Stomach smooth muscle (tissue), 2 donors: Measurements from ENCODE around the gene BMPER.

Experiments
- H3K27ac ChIP-seq: one replicate; pipeline ENCODE4 v1.7.0; 2013; ENCODE audit warnings: mild to moderate bottlenecking, low read length, inconsistent platforms
- H3K27me3 ChIP-seq, 2 donors: one replicate each; pipeline ENCODE4 v1.7.0; 2013; ENCODE audit warnings: low read length in 2 of 2; ENCODE audit not compliant: insufficient read depth in 2 of 2, control insufficient read depth in 1 of 2
- H3K36me3 ChIP-seq, 2 donors: one replicate each; pipeline ENCODE4 v1.7.0; 2013; ENCODE audit warnings: low read length in 2 of 2; ENCODE audit not compliant: control insufficient read depth in 2 of 2, insufficient read depth in 2 of 2
- H3K4me1 ChIP-seq: one replicate; pipeline ENCODE4 v1.7.0; 2013; ENCODE audit warnings: low read length; ENCODE audit not compliant: control insufficient read depth, insufficient read depth
- H3K4me3 ChIP-seq, 2 donors: one replicate each; pipeline ENCODE4 v1.7.0; 2013; ENCODE audit warnings: low read length in 2 of 2
- H3K9ac ChIP-seq, 2 donors: one replicate each; pipeline ENCODE4 v1.7.0; 2013; ENCODE audit warnings: low read length in 2 of 2, mild to moderate bottlenecking in 1 of 2
- H3K9me3 ChIP-seq, 2 donors: one replicate each; pipeline ENCODE4 v1.7.0; 2013; ENCODE audit warnings: low read length in 2 of 2; ENCODE audit not compliant: control insufficient read depth in 2 of 2
- donor health status: healthy.
- donor health status: Pancreatic carcinoma.

Gene BMPER

DNA sequence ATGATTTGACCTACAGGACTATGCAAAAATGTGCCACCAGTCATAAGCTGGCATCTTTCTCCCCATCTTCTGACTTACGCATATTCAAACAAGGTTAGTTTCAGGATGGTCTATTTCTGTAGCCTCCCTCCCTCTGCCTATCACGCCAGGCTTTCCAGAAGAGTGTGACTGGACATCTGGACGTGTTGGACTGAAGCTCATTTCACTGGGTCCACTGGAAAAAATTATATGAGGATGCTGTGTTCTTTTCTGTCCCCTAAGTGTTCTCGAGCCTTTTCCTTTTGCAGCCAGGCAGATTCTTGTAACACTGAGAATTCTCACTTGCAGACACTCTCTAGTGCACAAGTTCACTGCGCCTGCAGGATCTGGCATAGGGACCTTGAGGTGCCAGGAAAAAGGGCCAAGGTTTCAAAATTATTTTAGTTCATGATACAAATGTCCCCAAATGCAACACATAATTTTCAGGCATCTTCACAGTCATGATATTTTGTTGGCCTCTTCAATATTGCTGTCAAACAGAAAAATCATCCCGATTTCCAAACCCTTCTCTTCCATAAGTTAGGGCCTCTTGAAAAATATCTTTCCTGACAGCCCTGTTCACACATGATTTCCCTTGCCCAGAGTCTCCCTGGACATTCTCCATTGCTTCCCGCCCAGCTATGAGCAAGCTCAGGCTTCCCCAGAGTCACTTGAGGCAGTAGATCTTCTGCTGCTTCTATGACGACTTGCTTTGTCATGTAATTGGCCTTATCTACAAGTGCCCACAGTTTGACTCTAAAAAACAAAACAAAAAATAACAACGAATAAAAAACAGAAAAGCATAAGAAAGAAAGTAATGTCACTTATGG is 170.4 kb downstream of the BMPER start:
- peaks cover 12% of the 10 kb centered on the region for H3K4me1 ChIP-seq
- H3K27me3 ChIP-seq: no peaks in the 10 kb centered on the region
- H3K27ac ChIP-seq: no peak overlapping the region
- no peak overlapping the region for H3K9ac ChIP-seq
- H3K36me3 ChIP-seq: no peaks in the 10 kb centered on the region
- H3K9me3 ChIP-seq: no peaks in the 10 kb centered on the region
- no peak overlapping the region for H3K4me3 ChIP-seq

- Histone ChIP-seq H3K9ac (no peak overlapping the region), H3K4me3 (no peak overlapping the region), H3K27ac (no peak overlapping the region), H3K4me1 (peaks cover 6% of the 10 kb centered on the region), H3K36me3 (no peaks in the 10 kb centered on the region), H3K27me3 (no peaks in the 10 kb centered on the region), H3K9me3 (no peaks in the 10 kb centered on the region)
Measured at GRCh38 chr7:34077168-34077567, 171.8 kb downstream of the BMPER start.

- Histone ChIP-seq H3K4me3 (no peak overlapping the region), H3K36me3 (no peaks in the 10 kb centered on the region), H3K9ac (no peak overlapping the region), H3K27ac (no peak overlapping the region), H3K9me3 (no peaks in the 10 kb centered on the region), H3K4me1 (peaks cover 2% of the 10 kb centered on the region), H3K27me3 (no peaks in the 10 kb centered on the region)
Measured at GRCh38 chr7:34078864-34079263, 173.5 kb downstream of the BMPER start.

DNA sequence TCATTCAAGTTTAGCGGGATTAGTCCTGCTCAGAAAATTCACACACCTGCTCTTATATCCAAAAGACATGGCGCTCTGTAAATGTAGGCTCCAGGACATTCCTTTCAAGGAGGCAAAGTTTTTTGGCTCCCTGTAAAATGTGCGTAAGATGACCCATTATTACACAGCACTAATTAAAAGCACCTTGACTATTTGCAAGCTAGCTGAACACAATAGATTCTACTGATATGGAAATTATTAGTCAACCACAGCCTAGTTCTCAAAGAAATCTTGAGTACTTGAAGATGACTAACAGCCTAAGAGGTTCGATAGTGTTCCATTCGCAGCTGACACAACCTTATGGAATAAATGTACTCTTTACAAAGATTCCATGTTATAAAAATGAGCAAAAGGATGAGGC is 175.2 kb downstream of the BMPER start:
- Histone ChIP-seq H3K9me3 (no peaks in the 10 kb centered on the region), H3K27me3 (no peaks in the 10 kb centered on the region), H3K4me3 (no peak overlapping the region), H3K9ac (no peak overlapping the region), H3K36me3 (no peaks in the 10 kb centered on the region), H3K27ac (no peak overlapping the region), H3K4me1 (no peaks in the 10 kb centered on the region)

GRCh38 chr7:34081935-34082334 is 176.6 kb downstream of the BMPER start:
- Histone ChIP-seq H3K27ac (no peak overlapping the region), H3K4me3 (no peak overlapping the region), H3K36me3 (peaks cover 0 to 6% of the 10 kb centered on the region in 2 donors), H3K9me3 (no peaks in the 10 kb centered on the region), H3K4me1 (no peaks in the 10 kb centered on the region), H3K27me3 (no peaks in the 10 kb centered on the region), H3K9ac (no peak overlapping the region)

GRCh38 chr7:34083440-34083839 is 178.1 kb downstream of the BMPER start:
- Histone ChIP-seq H3K27me3 (no peaks in the 10 kb centered on the region), H3K4me3 (no peak overlapping the region), H3K36me3 (peaks cover 0 to 8% of the 10 kb centered on the region in 2 donors), H3K9ac (no peak overlapping the region), H3K4me1 (peaks cover 2% of the 10 kb centered on the region), H3K27ac (no peak overlapping the region), H3K9me3 (no peaks in the 10 kb centered on the region)

DNA sequence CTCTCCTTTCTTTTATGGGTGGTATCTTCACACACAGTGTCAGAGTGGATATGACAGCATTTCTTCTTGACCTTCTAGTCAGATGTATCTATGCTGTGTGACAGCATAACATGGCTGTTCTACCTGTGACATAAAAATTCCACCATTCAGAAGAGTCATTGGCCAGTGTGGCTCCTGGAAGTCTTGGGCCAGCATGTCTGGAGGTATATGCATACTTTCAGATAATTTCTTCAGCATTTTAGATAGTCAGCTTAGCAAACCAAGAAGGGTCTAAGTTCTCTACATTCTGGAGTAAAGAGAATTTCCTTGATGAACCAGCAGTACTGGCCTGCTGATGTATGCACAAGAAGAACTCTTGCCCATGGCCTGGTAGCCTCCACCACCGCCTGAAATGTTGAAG is 179.3 kb downstream of the BMPER start:
- no peaks in the 10 kb centered on the region for H3K9me3 ChIP-seq
- H3K27ac ChIP-seq: no peak overlapping the region
- H3K9ac ChIP-seq: no peak overlapping the region
- H3K4me1 ChIP-seq: peaks cover 2% of the 10 kb centered on the region
- H3K27me3 ChIP-seq: no peaks in the 10 kb centered on the region
- peaks cover 0 to 8% of the 10 kb centered on the region in 2 donors for H3K36me3 ChIP-seq
- H3K4me3 ChIP-seq: no peak overlapping the region

GRCh38 chr7:34086064-34086463 is 180.7 kb downstream of the BMPER start:
- H3K27ac ChIP-seq: no peak overlapping the region
- peaks cover 0 to 8% of the 10 kb centered on the region in 2 donors for H3K36me3 ChIP-seq
- H3K9ac ChIP-seq: no peak overlapping the region
- H3K4me3 ChIP-seq: no peak overlapping the region
- H3K4me1 ChIP-seq: peaks cover 2% of the 10 kb centered on the region
- no peaks in the 10 kb centered on the region for H3K27me3 ChIP-seq
- H3K9me3 ChIP-seq: no peaks in the 10 kb centered on the region

DNA sequence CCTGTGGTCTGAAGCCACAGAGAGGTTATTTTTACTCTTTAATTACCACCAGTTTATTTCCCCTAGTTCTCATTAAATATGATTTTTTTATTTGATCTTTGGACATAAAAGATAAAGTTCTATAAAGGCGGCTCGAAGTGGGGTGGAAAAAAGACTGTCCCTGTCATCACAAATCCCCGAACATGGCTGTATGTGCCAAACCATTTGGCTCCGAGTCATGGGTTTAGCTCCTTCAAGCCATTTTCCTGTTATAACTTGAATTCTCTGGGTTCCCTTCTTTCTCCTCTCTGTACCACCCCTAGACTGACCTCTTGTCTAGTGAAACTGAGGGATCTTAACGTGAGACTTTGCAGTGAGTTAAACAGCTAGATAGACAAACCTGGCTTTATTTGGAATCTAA is 181.6 kb downstream of the BMPER start:
- Histone ChIP-seq H3K27me3 (no peaks in the 10 kb centered on the region), H3K9ac (no peak overlapping the region), H3K36me3 (peaks cover 0 to 8% of the 10 kb centered on the region in 2 donors), H3K27ac (no peak overlapping the region), H3K4me3 (no peak overlapping the region), H3K4me1 (peaks cover 2% of the 10 kb centered on the region), H3K9me3 (no peaks in the 10 kb centered on the region)

DNA sequence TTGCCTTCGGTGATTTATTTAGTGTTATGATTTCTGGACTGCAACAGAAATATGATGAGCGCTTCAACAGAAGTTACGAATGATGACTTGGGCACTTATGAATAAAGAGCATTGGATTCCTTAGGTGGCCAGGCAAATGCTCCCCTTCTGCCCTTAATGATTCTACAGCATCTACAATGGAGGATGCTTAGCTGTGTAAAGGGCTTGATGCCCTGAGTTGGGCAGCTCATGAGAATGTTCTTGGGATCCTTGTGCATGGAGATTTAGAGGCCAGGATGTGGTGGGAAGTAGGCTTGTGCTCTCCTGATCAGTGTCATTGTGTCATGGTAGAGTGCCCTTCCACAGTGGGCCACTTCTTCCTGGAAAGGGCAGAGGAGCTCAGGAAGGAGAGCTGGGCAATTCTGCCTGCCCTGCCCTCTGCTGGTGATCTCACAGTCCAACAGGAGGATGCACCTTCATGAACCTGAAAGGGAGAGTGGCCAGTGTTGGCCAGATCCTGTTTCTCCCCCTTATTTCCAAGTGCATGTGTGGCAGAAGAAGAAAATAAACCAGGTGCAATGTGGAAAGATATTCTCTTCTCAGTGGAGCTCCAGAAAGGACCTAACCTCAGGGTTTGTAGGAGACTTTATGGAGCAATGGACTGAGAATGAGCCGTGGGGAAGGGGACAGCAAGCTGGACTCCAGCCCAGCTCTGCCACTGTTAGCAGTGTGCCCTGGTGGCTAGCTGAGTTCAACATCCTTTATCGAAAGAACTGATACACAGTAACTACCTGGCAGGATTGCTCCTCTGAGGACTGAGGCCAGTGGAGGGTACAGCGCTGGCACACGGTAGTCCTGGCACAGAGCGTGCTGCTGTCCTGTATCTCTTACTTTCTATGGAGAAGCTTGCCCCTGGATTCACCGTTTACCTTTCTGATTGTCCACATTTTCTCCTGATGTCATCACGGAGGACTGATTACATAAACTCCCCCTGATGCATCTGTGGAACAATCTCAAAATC is 182.9 kb downstream of the BMPER start:
- no peak overlapping the region for H3K27ac ChIP-seq
- H3K36me3 ChIP-seq: peaks cover 0 to 8% of the 10 kb centered on the region in 2 donors
- H3K4me3 ChIP-seq: no peak overlapping the region
- no peak overlapping the region for H3K9ac ChIP-seq
- H3K4me1 ChIP-seq: peaks cover 2% of the 10 kb centered on the region
- H3K27me3 ChIP-seq: no peaks in the 10 kb centered on the region
- peaks cover 0 to 2% of the 10 kb centered on the region in 2 donors for H3K9me3 ChIP-seq
